Thoracic aorta (tissue), 2 donors: ENCODE measurements around the gene NDUFS7. TPM values are rescaled to one million over a fixed set of nuclear protein-coding genes. Genes with fewer than 3 reads are reported as not detected.

ENCODE experiments used
- ATAC-seq: fragments of 150-250 bp; one replicate; pipeline ENCODE4 v1.8.0; 2017; ENCODE audit warnings: low read depth; ENCODE audit not compliant: insufficient number of reproducible peaks, low FRiP score
- DNase-seq: peaks from one replicate; pipeline ENCODE4 v3.0.0-alpha.2; 2020; ENCODE audit warnings: low spot score
- H3K27ac ChIP-seq, 2 donors: fragments of 200-600 bp; sonication (generic); 1 replicate in 1 of 2; 2 replicates in 1 of 2; pipeline ENCODE4 v1.5.1; 2016; ENCODE audit warnings: mild to moderate bottlenecking in 2 of 2, moderate library complexity in 2 of 2
- H3K27me3 ChIP-seq: fragments of 200-600 bp; sonication (generic); replicated peaks from 2 replicates; pipeline ENCODE4 v1.6.0; 2016; ENCODE audit warnings: mild to moderate bottlenecking; ENCODE audit not compliant: insufficient read depth
- H3K36me3 ChIP-seq: fragments of 200-600 bp; sonication (generic); one replicate; pipeline ENCODE4 v1.5.1; 2016
- H3K4me1 ChIP-seq, 2 donors: fragments of 200-600 bp; sonication (generic); 1 replicate in 1 of 2; 2 replicates in 1 of 2; pipeline versions ENCODE4 v1.5.1 to v1.6.0; 2016; ENCODE audit warnings: low read depth in 2 of 2, mild to moderate bottlenecking in 1 of 2; ENCODE audit not compliant: control insufficient read depth in 1 of 2
- H3K4me3 ChIP-seq: fragments of 200-600 bp; sonication (generic); 2 replicates; pipeline ENCODE4 v1.5.1; 2016; ENCODE audit warnings: mild to moderate bottlenecking
- H3K9me3 ChIP-seq: fragments of 200-600 bp; sonication (generic); 2 replicates; pipeline ENCODE4 v1.5.1; 2016
- CTCF ChIP-seq: fragments of 200-600 bp; sonication (generic); IDR thresholded peaks from one replicate; pipeline ENCODE4 v1.5.1; 2019; ENCODE audit warnings: antibody characterized with exemption
- total RNA-seq, 2 donors: library from RNA; depleted of rRNA; stranded (reverse); fragments of >200 nt; gene quantifications; one replicate each; pipeline versions ENCODE4 v1.1.0 to v1.2.3, GENCODE V29; 2016

Gene NDUFS7
- total RNA-seq, 2 donors from 2014 or later, result 83.3 to 110 TPM

GRCh38 chr19:1377176-1377964, 6.3 kb upstream of the NDUFS7 start:
- no peak for TF ChIP-seq CTCF
- H3K27me3 ChIP-seq, result no peaks in the 10 kb centered on the region
- no peaks in the 10 kb centered on the region for H3K9me3 ChIP-seq
- no peak overlapping the region for H3K27ac ChIP-seq
- H3K36me3 ChIP-seq, result peaks cover 41% of the 10 kb centered on the region
- ATAC-seq, result no peak
- DNase-seq, result no peak
- no peaks in the 10 kb centered on the region for H3K4me1 ChIP-seq
- H3K4me3 ChIP-seq, result no peak overlapping the region

DNA sequence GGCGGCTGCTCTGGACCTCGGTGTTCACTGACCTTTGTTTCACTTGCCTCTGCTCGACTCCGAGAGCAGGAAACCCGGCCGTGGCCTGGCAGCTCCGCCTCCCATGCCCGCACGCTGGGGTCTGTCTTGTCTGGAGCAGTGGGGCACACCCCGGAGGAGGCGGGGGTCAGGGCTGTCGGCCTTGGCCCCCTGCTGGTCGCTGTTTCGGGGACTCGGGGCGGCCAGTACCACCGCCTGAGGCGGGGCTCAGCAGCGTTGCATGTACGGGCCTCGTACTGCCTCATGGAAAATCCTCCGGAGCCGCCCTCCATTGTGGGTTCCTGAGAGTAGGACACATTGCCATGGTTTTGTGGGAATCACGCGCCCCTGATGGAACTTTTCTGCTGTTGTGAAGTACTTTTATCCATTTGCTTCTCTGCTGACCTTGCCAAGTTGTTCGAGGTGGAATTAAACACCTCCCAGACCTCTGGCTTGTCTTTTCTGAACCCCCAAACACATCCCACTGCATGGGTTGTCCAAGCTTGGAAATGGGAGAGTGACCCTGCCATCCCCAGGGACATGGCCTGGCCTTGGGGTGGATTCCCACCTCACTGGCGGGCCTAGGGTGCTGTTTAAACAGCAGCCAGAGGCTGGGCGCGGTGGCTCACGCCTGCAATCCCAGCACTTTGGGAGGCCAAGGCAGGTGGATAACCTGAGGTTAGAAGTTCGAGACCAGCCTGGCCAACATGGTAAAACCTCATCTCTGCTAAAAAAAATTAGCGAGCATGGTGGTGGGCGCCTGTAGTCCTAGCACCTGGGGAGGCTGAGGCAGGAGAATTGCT, 5.5 kb upstream of the NDUFS7 start:
- Histone ChIP-seq H3K9me3 (no peaks in the 10 kb centered on the region), H3K4me3 (no peak overlapping the region), H3K36me3 (peaks cover 33% of the 10 kb centered on the region), H3K27ac (no peak overlapping the region), H3K27me3 (no peaks in the 10 kb centered on the region), H3K4me1 (no peaks in the 10 kb centered on the region)
- ATAC-seq (no peak), DNase-seq (no peak)
- no peak for TF ChIP-seq CTCF

DNA sequence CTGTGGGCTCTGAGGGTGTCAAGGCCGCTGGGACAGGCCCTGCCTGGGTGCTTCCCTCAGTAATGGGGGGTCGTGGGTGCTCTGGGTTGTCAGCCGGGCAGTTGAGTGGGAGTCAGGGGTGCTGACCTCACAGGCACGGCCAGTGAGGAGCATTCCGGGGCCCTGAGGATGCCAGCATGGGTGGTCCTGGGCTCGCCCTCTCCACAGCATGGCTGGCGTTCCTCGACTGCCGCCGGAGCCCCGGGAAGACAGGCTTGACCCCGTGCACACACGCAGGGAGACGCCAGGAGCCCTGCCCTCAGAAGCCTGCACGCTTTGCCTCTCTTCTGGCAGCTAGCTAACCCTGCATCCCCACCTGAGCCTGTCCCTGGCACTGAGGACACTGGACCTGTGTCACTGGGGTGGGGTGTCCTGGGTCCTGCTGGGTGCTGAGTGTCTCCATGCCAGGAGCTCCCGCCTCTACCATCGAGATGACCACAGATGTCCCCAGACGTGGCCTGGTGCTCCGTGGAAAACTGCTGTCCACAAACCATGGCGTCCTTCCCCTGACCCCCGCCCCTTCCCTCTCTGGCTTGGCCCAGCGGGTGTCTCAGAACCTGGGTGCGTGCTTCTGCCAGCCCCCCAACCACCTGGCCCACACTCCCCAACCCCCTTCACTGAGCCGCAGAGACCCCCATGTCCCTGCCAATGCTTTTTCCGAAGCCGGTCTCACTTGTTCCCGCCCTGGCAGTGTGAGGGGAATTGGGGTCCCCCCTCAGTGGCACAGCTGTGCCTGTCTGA, 4.4 kb upstream of the NDUFS7 start:
- DNase-seq, result no peak
- no peak for TF ChIP-seq CTCF
- no peak overlapping the region for H3K4me3 ChIP-seq
- H3K27me3 ChIP-seq, result no peaks in the 10 kb centered on the region
- no peak for ATAC-seq
- H3K9me3 ChIP-seq, result no peaks in the 10 kb centered on the region
- no peak overlapping the region for H3K27ac ChIP-seq
- H3K4me1 ChIP-seq, result peaks cover 2 to 3% of the 10 kb centered on the region in 2 donors
- H3K36me3 ChIP-seq, result peaks cover 22% of the 10 kb centered on the region

- Histone ChIP-seq H3K4me1 (peaks cover 9 to 10% of the 10 kb centered on the region in 2 donors), H3K36me3 (peaks cover 19% of the 10 kb centered on the region), H3K4me3 (no peak overlapping the region), H3K9me3 (no peaks in the 10 kb centered on the region), H3K27me3 (no peaks in the 10 kb centered on the region), H3K27ac (no peak overlapping the region)
- no peak for DNase-seq
- no peak for TF ChIP-seq CTCF
- no peak for ATAC-seq
These were observed 3.7 kb upstream of the NDUFS7 start for GRCh38 chr19:1379961-1380489.
